ENCODE data around the gene DDR2.

DDR2 gene

GRCh38 chr1:162629077-162629627 is 3.1 kb upstream of the DDR2 start:
- in situ Hi-C loops (cut with HindIII; ENCODE audit: low sequenced_read_pairs): no loop called here

- in situ Hi-C loops (cut with HindIII; ENCODE audit: low sequenced_read_pairs): no loop called here
These were observed 2.6 kb upstream of the DDR2 start for GRCh38 chr1:162629651-162630050.

GRCh38 chr1:162631546-162632191 is 595 bp upstream of the DDR2 start:
- in situ Hi-C loops (cut with HindIII; ENCODE audit: low sequenced_read_pairs): no loop called here

GRCh38 chr1:162632698-162633080 is 425 bp downstream of the DDR2 start:
- in situ Hi-C loops (cut with HindIII; ENCODE audit: low sequenced_read_pairs): no loop called here

GRCh38 chr1:162633081-162633762 is 958 bp downstream of the DDR2 start:
- in situ Hi-C loops (cut with HindIII; ENCODE audit: low sequenced_read_pairs): no loop called here

GRCh38 chr1:162635418-162635817 is 3.2 kb downstream of the DDR2 start:
- in situ Hi-C loops (cut with HindIII; ENCODE audit: low sequenced_read_pairs): no loop called here

- in situ Hi-C loops (cut with HindIII; ENCODE audit: low sequenced_read_pairs): no loop called here
These were observed 7.5 kb downstream of the DDR2 start for GRCh38 chr1:162639718-162640117.

GRCh38 chr1:162641114-162641513 is 8.8 kb downstream of the DDR2 start:
- in situ Hi-C loops (cut with HindIII; ENCODE audit: low sequenced_read_pairs): no loop called here

GRCh38 chr1:162644986-162645314 is 12.7 kb downstream of the DDR2 start:
- in situ Hi-C loops (cut with HindIII; ENCODE audit: low sequenced_read_pairs): no loop called here

- in situ Hi-C loops (cut with HindIII; ENCODE audit: low sequenced_read_pairs): no loop called here
These were observed 13.4 kb downstream of the DDR2 start for GRCh38 chr1:162645666-162646065.

GRCh38 chr1:162649583-162649982 is 17.3 kb downstream of the DDR2 start:
- in situ Hi-C loops (cut with HindIII; ENCODE audit: low sequenced_read_pairs): no loop called here

GRCh38 chr1:162654915-162655620 is 22.8 kb downstream of the DDR2 start:
- in situ Hi-C loops (cut with HindIII; ENCODE audit: low sequenced_read_pairs): no loop called here

- in situ Hi-C loops (cut with HindIII; ENCODE audit: low sequenced_read_pairs): no loop called here
These were observed 24.0 kb downstream of the DDR2 start for GRCh38 chr1:162656266-162656665.

GRCh38 chr1:162660574-162660973 is 28.3 kb downstream of the DDR2 start:
- in situ Hi-C loops (cut with HindIII; ENCODE audit: low sequenced_read_pairs): no loop called here

- in situ Hi-C loops (cut with HindIII; ENCODE audit: low sequenced_read_pairs): no loop called here
These were observed 29.1 kb downstream of the DDR2 start for GRCh38 chr1:162661336-162661735.

- in situ Hi-C loops (cut with HindIII; ENCODE audit: low sequenced_read_pairs): no loop called here
These were observed 29.7 kb downstream of the DDR2 start for GRCh38 chr1:162662013-162662412.

GRCh38 chr1:162663086-162663485 is 30.8 kb downstream of the DDR2 start:
- in situ Hi-C loops (cut with HindIII; ENCODE audit: low sequenced_read_pairs): no loop called here

GRCh38 chr1:162663589-162664106 is 31.4 kb downstream of the DDR2 start:
- in situ Hi-C loops (cut with HindIII; ENCODE audit: low sequenced_read_pairs): no loop called here

GRCh38 chr1:162666006-162666645 is 33.9 kb downstream of the DDR2 start:
- in situ Hi-C loops (cut with HindIII; ENCODE audit: low sequenced_read_pairs): no loop called here

- in situ Hi-C loops (cut with HindIII; ENCODE audit: low sequenced_read_pairs): no loop called here
These were observed 35.3 kb downstream of the DDR2 start for GRCh38 chr1:162667381-162668080.
